Esophagus muscularis mucosa (tissue), 4 donors: ENCODE results near the gene PMF1. TPM values are rescaled to one million over a fixed set of nuclear protein-coding genes. Genes with fewer than 3 reads are reported as not detected.
A peak's percentile ranks its signal among the peaks of the same experiment; 100 is the strongest.

ENCODE experiments used
- DNase-seq: peaks from one replicate; pipeline ENCODE4 v3.0.0-alpha.2; 2017; ENCODE audit errors: extremely low spot score
- H3K27ac ChIP-seq, 4 donors: fragments of 200-600 bp; sonication (generic); replicated peaks in 1 of 4; 1 replicate in 3 of 4; 2 replicates in 1 of 4; pipeline ENCODE4 v1.5.1; 2016 to 2019; ENCODE audit warnings: mild to moderate bottlenecking in 1 of 4
- H3K27me3 ChIP-seq, 4 donors: fragments of 200-600 bp; sonication (generic); one replicate each; pipeline versions ENCODE4 v1.5.1 to v1.6.0; 2016 to 2019
- H3K36me3 ChIP-seq, 4 donors: fragments of 200-600 bp; sonication (generic); one replicate each; pipeline ENCODE4 v1.5.1; 2016 to 2019
- H3K4me1 ChIP-seq, 4 donors: fragments of 200-600 bp; sonication (generic); one replicate each; pipeline ENCODE4 v1.5.1; 2016 to 2019
- H3K4me3 ChIP-seq, 4 donors: fragments of 200-600 bp; sonication (generic); 1 replicate in 2 of 4; 2 replicates in 2 of 4; pipeline ENCODE4 v1.5.1; 2016 to 2019; ENCODE audit warnings: mild to moderate bottlenecking in 4 of 4, moderate library complexity in 1 of 4
- H3K9me3 ChIP-seq, 4 donors: fragments of 200-600 bp; sonication (generic); 1 replicate in 3 of 4; 2 replicates in 1 of 4; pipeline ENCODE4 v1.5.1; 2016 to 2019
- CTCF ChIP-seq, 3 experiments: fragments of 200-600 bp in 2 of 3; fragments of 450-650 bp in 1 of 3; sonication (generic) in 2 of 3; IDR thresholded peaks; one replicate each; pipeline ENCODE4 v1.5.1; 2017 to 2019; ENCODE audit warnings: antibody characterized with exemption in 3 of 3, mild to moderate bottlenecking in 2 of 3, moderate library complexity in 1 of 3
- EP300 ChIP-seq: sonication (generic); formaldehyde crosslinking; IDR thresholded peaks from one replicate; pipeline ENCODE4 v1.6.1; 2017; ENCODE audit warnings: antibody characterized with exemption
- POLR2A ChIP-seq: fragments of 450-650 bp; IDR thresholded peaks from one replicate; pipeline ENCODE4 v1.6.1; 2017; ENCODE audit warnings: antibody characterized with exemption, moderate library complexity, mild to moderate bottlenecking, low read depth
- POLR2AphosphoS5 ChIP-seq, 2 donors: sonication (generic); formaldehyde crosslinking; IDR thresholded peaks; one replicate each; pipeline ENCODE4 v1.6.1; 2017; ENCODE audit warnings: antibody characterized with exemption in 2 of 2
- whole genome bisulfite sequencing: methylation state at CpG from one replicate; pipeline ENCODE4 v1.1.5; 2018; 5-methylcytosine and 5-hydroxymethylcytosine counted together
- intact Hi-C: fragments of 100-400 bp; cut with DNase I; formaldehyde crosslinking; loops from one replicate; pipeline ENCODE4 v1.15.1; 2023
- total RNA-seq, 4 donors: library from RNA; depleted of rRNA; stranded (reverse); fragments of >200 nt; gene quantifications; one replicate each; pipeline versions ENCODE4 v1.1.0 to v1.2.1, GENCODE V29; 2016

The PMF1 gene
- total RNA-seq, 4 donors from 2014 or later = 45.0 to 60.4 (median 50.2) TPM

GRCh38 chr1:156276532-156276931 is 63.7 kb downstream of the PMF1 start:
- TF ChIP-seq POLR2A = no peak
- no peaks in the 10 kb centered on the region for H3K9me3 ChIP-seq
- no peaks in the 10 kb centered on the region for H3K27me3 ChIP-seq
- intact Hi-C loops = no loop called here
- H3K27ac ChIP-seq = peak overlapping the region in 1 of 4 donors; percentile 45
- H3K4me3 ChIP-seq = no peak overlapping the region
- peaks cover 64 to 82% (median 78%) of the 10 kb centered on the region in 4 donors for H3K36me3 ChIP-seq
- no peak for DNase-seq
- H3K4me1 ChIP-seq = peaks cover 9 to 18% (median 17%) of the 10 kb centered on the region in 4 donors

- DNase-seq = no peak
- 76% methylated on average over 6 of the region's 6 CpGs for WGBS
These were observed 64.2 kb downstream of the PMF1 start for GRCh38 chr1:156276966-156277381.

DNA sequence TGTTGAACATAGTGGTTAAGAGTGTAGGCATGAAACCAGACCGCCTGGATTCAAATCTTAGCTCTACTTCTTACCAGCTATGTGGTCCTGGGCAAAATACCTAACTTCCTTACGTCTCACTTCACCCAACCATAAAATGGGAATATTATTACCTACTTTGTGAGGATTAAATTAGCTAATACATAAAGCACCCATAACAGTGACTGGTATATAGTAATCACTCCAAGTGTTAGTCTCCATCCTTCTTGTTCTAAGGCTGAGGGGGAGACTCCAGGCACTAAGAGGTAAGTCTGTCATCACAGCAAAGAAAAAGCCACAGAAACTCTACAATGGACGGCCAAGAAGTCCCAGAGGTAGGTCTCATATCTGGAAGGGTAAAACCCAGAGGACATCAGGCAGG is 67.0 kb downstream of the PMF1 start:
- Histone ChIP-seq H3K9me3 (no peaks in the 10 kb centered on the region), H3K27me3 (no peaks in the 10 kb centered on the region), H3K4me3 (no peak overlapping the region), H3K4me1 (peaks cover 26 to 39% (median 34%) of the 10 kb centered on the region in 4 donors), H3K36me3 (peaks cover 33 to 49% (median 45%) of the 10 kb centered on the region in 4 donors), H3K27ac (no peak overlapping the region)
- DNase-seq = no peak
- intact Hi-C loops = no loop called here
- TF ChIP-seq POLR2AphosphoS5 (IDR thresholded peaks at IDR 0.05) (no peak), EP300 (no peak), POLR2A (no peak), CTCF (IDR thresholded peaks at IDR 0.05) (no peak)
- 87% methylated on average over 3 of the region's 3 CpGs for WGBS

More at GRCh38 chr1:156276966-156277381, 64.2 kb downstream of the PMF1 start:
- no peak overlapping the region for H3K4me3 ChIP-seq
- no peak for TF ChIP-seq CTCF (IDR thresholded peaks at IDR 0.05)
- no peak for TF ChIP-seq EP300
- TF ChIP-seq POLR2AphosphoS5 (IDR thresholded peaks at IDR 0.05) = no peak
- TF ChIP-seq POLR2A = no peak
- peaks cover 13 to 22% (median 22%) of the 10 kb centered on the region in 4 donors for H3K4me1 ChIP-seq
- H3K27me3 ChIP-seq = no peaks in the 10 kb centered on the region
- intact Hi-C loops = no loop called here
- H3K36me3 ChIP-seq = peaks cover 60 to 77% (median 74%) of the 10 kb centered on the region in 4 donors
- peak overlapping the region in 1 of 4 donors; percentile 45 for H3K27ac ChIP-seq
- H3K9me3 ChIP-seq = no peaks in the 10 kb centered on the region

DNA sequence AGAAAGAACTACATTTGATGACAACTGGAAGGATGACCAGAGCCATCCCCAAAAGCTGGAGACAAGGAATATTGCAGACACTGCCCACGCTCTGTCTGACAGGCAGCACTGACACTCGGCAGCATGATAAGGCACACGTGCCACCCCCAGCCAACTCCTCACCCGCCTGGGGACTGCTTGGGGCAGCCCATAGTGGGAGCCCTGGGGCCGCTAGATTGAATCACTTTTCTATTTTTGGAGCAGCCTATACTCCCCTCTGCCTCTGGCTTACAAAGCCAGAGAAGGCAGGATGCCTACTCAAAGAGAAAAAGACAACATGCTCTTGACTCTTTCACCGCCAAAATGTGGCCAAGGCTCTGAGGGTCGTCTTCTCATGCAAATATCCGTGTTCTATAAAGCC is 68.5 kb downstream of the PMF1 start:
- intact Hi-C loops = no loop called here
- H3K9me3 ChIP-seq = no peaks in the 10 kb centered on the region
- H3K36me3 ChIP-seq = peaks cover 18 to 44% (median 33%) of the 10 kb centered on the region in 4 donors
- 23% methylated on average over 8 of the region's 8 CpGs for WGBS
- peak overlapping the region in 1 of 4 donors; percentile 90 for H3K27ac ChIP-seq
- H3K27me3 ChIP-seq = no peaks in the 10 kb centered on the region
- peak overlapping the region; percentile 85 to 95 (median 93) for H3K4me3 ChIP-seq
- TF ChIP-seq EP300 = no peak
- no peak for TF ChIP-seq CTCF (IDR thresholded peaks at IDR 0.05)
- TF ChIP-seq POLR2AphosphoS5 (IDR thresholded peaks at IDR 0.05) = no peak
- TF ChIP-seq POLR2A = no peak
- DNase-seq = no peak
- H3K4me1 ChIP-seq = peaks cover 26 to 39% (median 34%) of the 10 kb centered on the region in 4 donors

- Histone ChIP-seq H3K4me3 (peak overlapping the region; percentile 85 to 95 (median 93)), H3K4me1 (peaks cover 26 to 39% (median 34%) of the 10 kb centered on the region in 4 donors), H3K27ac (peak overlapping the region; percentile 88 to 93 (median 90)), H3K9me3 (no peaks in the 10 kb centered on the region), H3K27me3 (no peaks in the 10 kb centered on the region), H3K36me3 (peaks cover 12 to 42% (median 28%) of the 10 kb centered on the region in 4 donors)
- 10% methylated on average over 22 of the region's 22 CpGs for WGBS
- intact Hi-C loops = no loop called here
- no peak for DNase-seq
- TF ChIP-seq CTCF (IDR thresholded peaks at IDR 0.05) (no peak), POLR2A (no peak), POLR2AphosphoS5 (IDR thresholded peaks at IDR 0.05) (no peak), EP300 (no peak)
These were observed 69.1 kb downstream of the PMF1 start for GRCh38 chr1:156281693-156282478.
